ENCODE results near the gene ASMTL. TPM values are rescaled to one million over a fixed set of nuclear protein-coding genes. Genes with fewer than 3 reads are reported as not detected.

ASMTL gene
- total and polyA plus RNA-seq, 2 of the 13 experiments (the other 11 are each of a cell fraction or from before 2014, with no cell fraction given): 5.6 to 16.3 TPM

DNA sequence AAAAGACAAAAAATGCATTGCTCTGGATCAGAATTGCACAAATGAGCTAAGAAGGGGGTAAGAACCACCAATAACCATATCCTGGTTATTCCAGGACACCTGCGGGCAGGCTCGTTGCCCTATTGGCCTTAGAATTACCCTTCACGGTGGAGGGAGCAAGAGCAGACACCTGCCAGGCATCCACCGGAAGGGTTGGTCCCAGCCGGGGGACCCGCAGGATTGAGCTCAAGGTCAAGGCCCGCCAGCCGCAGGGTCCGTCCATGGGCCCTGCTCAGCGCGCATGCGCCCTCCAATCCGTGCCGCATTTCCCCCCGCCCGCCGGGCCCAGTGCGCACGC is 61.4 kb downstream of the ASMTL start (continued):
- TF ChIP-seq ZNF557 (CRISPR knock-in tag; IDR thresholded peaks at IDR 0.05) (no peak), ZNF530 (CRISPR knock-in tag; IDR thresholded peaks at IDR 0.05; ENCODE audit: low read depth) (no peak), ZNF841 (CRISPR knock-in tag; IDR thresholded peaks at IDR 0.05; ENCODE audit: borderline replicate concordance) (no peak), ZNF773 (CRISPR knock-in tag; IDR thresholded peaks at IDR 0.05; ENCODE audit: borderline replicate concordance) (no peak), ZBTB7A (CRISPR knock-in tag; IDR thresholded peaks at IDR 0.05) (no peak), NR2F6 (IDR thresholded peaks at IDR 0.05) (0 out of 2 replicates have a peak, but pooled peaks have one; percentile 13), NR2F6 (CRISPR knock-in tag; IDR thresholded peaks at IDR 0.05) (no peak; the same call in 1 of the 2 replicates), TEAD3 (CRISPR knock-in tag; optimal IDR thresholded peaks at IDR 0.05; ENCODE audit: borderline replicate concordance) (no peak), NR1H2 (CRISPR knock-in tag; IDR thresholded peaks at IDR 0.05; ENCODE audit: borderline replicate concordance, low read depth) (no peak), ZNF136 (CRISPR knock-in tag; IDR thresholded peaks at IDR 0.05; ENCODE audit: low read depth) (no peak), SIX1 (CRISPR knock-in tag; IDR thresholded peaks at IDR 0.05; ENCODE audit: borderline replicate concordance) (no peak), KLF6 (CRISPR knock-in tag; IDR thresholded peaks at IDR 0.05) (no peak), ZNF761 (CRISPR knock-in tag; conservative IDR thresholded peaks at IDR 0.05) (no peak), ZNF337 (CRISPR knock-in tag; IDR thresholded peaks at IDR 0.05; ENCODE audit: borderline replicate concordance, low read depth) (no peak), TAF15 (IDR thresholded peaks at IDR 0.05; ENCODE audit: low read depth, low read length, poor library complexity, severe bottlenecking) (no peak), MIXL1 (CRISPR knock-in tag; IDR thresholded peaks at IDR 0.05) (no peak), KLF12 (CRISPR knock-in tag; IDR thresholded peaks at IDR 0.05; ENCODE audit: borderline replicate concordance) (no peak), ZBTB20 (CRISPR knock-in tag; IDR thresholded peaks at IDR 0.05; ENCODE audit: borderline replicate concordance, low read depth) (no peak), NFE2L2 (IDR thresholded peaks at IDR 0.05; ENCODE audit: low read length) (no peak), ZFP36 (IDR thresholded peaks at IDR 0.05; ENCODE audit: borderline replicate concordance, low read depth, low read length, partially characterized antibody) (no peak), ZNF30 (CRISPR knock-in tag; IDR thresholded peaks at IDR 0.05) (no peak), ZMYM2 (CRISPR knock-in tag; IDR thresholded peaks at IDR 0.05) (no peak), SRSF1 (optimal IDR thresholded peaks at IDR 0.05; ENCODE audit: low read depth, low read length) (no peak), ZNF224 (CRISPR knock-in tag; IDR thresholded peaks at IDR 0.05) (no peak), ZFP36L2 (CRISPR knock-in tag; IDR thresholded peaks at IDR 0.05) (no peak), SMAD3 (CRISPR knock-in tag; IDR thresholded peaks at IDR 0.05) (no peak), REPIN1 (CRISPR knock-in tag; IDR thresholded peaks at IDR 0.05; ENCODE audit: borderline replicate concordance, low read depth) (no peak), ZNF678 (CRISPR knock-in tag; IDR thresholded peaks at IDR 0.05) (no peak), ZNF20 (CRISPR knock-in tag; IDR thresholded peaks at IDR 0.05) (no peak; the same call in 1 of the 2 replicates)
- TF ChIP-seq, protein P1, sequence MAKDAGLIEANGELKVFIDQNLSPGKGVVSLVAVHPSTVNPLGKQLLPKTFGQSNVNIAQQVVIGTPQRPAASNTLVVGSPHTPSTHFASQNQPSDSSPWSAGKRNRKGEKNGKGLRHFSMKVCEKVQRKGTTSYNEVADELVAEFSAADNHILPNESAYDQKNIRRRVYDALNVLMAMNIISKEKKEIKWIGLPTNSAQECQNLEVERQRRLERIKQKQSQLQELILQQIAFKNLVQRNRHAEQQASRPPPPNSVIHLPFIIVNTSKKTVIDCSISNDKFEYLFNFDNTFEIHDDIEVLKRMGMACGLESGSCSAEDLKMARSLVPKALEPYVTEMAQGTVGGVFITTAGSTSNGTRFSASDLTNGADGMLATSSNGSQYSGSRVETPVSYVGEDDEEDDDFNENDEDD (CRISPR knock-in tag; IDR thresholded peaks at IDR 0.05; ENCODE audit: borderline replicate concordance): no peak
- TF ChIP-seq, protein P2, sequence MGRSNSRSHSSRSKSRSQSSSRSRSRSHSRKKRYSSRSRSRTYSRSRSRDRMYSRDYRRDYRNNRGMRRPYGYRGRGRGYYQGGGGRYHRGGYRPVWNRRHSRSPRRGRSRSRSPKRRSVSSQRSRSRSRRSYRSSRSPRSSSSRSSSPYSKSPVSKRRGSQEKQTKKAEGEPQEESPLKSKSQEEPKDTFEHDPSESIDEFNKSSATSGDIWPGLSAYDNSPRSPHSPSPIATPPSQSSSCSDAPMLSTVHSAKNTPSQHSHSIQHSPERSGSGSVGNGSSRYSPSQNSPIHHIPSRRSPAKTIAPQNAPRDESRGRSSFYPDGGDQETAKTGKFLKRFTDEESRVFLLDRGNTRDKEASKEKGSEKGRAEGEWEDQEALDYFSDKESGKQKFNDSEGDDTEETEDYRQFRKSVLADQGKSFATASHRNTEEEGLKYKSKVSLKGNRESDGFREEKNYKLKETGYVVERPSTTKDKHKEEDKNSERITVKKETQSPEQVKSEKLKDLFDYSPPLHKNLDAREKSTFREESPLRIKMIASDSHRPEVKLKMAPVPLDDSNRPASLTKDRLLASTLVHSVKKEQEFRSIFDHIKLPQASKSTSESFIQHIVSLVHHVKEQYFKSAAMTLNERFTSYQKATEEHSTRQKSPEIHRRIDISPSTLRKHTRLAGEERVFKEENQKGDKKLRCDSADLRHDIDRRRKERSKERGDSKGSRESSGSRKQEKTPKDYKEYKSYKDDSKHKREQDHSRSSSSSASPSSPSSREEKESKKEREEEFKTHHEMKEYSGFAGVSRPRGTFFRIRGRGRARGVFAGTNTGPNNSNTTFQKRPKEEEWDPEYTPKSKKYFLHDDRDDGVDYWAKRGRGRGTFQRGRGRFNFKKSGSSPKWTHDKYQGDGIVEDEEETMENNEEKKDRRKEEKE (IDR thresholded peaks at IDR 0.05): no peak
